GM19467 (cell line): Measurements from ENCODE around the gene HOMER2.
A peak's percentile ranks its signal among the peaks of the same experiment; 100 is the strongest.
"Not testable (repeated sequence)": the region's sequence is repeated elsewhere in the genome, so short reads cannot be mapped to it uniquely, and the experiment has no call there.

Experiments
- ATAC-seq: cut with Tn5 transposase; IDR thresholded peaks from one replicate; pipeline ENCODE4 v1.9.1; 2021; ENCODE audit warnings: mild to moderate bottlenecking, moderate library complexity; ENCODE audit not compliant: unreplicated experiment

Gene HOMER2

GRCh38 chr15:82838096-82838735, 114.3 kb downstream of the HOMER2 start:
- no peak for ATAC-seq

- ATAC-seq: no peak
These were observed 117.1 kb downstream of the HOMER2 start for GRCh38 chr15:82835391-82835917.

GRCh38 chr15:82833362-82833682, 119.2 kb downstream of the HOMER2 start:
- ATAC-seq: no peak

DNA sequence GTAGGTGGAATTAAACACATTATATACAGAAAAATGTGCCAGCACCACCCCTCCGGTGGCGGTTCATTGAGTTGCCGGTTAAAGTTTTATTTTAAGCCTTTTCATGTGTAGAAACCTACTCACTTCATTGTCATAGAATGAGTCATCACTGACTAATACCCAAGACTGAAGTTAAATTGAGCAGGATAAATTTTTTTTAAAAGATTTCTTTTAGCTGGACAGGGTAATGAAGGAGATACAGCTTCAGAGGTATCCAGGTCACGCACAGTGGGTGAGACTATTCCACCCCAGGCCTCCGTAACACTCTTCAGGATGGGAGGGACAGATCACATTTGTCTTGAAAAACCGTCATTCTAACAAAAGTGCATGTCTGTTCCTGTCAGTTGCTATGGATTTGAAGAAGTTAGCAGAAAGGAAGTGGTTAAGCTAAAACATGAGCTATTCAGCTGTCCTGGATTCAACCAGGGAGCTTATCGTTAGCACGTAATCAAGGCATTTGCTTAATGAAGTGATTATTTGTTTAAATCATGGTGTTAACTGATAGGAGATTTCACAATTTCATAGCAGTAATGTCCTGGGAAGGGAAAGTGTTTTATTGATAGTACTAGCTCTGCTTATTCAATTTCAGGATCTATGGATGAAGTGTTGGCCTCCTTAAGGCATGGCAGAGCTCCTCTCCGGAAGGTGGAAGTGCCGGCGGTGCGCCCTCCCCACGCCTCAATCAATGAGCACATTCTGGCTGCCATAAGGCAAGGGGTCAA, 119.7 kb downstream of the HOMER2 start:
- ATAC-seq: peak; percentile 83

DNA sequence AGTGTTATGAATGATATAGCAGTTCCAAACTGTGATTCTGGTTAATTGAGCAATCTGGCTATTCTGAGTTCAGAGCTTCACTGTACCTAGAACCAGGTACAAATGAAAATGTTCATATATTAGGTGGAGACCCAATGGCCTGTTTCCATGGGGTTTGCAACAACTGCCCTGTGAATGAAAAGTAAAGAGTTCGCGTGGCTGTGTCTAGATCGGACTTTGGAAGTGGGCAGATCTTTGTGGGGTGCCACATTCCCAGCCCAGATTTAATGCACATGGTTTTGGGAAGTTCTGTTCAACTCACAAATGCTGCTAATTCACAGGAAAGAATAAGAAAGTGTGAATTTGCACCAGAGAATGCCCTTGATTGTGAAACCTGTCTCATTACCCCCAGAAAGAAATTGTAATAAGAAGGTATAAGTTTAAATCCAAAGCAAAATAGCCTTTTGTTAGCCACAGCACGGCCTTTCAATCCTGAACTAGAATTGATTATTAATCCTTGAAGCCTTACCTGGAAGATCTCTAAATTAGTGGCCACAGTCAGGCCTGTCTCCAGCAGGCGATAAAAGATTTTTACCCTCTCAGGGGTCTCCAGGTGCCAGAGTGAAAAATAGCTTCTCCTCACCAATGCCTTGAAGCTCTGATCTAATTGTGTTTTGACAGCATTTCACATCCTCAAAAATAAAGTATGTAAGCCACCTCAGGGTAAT, 120.5 kb downstream of the HOMER2 start:
- ATAC-seq: no peak

GRCh38 chr15:82830427-82831173, 121.9 kb downstream of the HOMER2 start:
- ATAC-seq: no peak

DNA sequence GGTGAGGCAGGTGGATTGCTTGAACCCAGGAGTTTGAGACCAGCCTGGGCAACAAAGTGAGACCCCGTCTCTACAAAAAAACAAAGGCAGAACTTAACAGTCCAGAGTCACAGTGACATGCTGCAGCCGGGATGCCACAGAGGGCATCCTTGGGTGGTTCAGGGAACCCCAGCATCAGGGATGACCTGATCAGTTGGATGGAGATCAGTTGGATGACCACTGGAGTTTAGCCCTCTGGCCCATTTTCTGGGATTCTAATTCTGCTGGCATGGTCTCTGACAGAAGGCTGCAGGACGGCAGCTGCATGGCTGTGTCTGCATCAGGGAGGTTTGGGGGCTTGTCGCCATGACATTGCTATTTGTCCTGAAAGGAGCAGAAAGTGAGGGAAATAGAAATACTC, 123.3 kb downstream of the HOMER2 start:
- no peak for ATAC-seq

DNA sequence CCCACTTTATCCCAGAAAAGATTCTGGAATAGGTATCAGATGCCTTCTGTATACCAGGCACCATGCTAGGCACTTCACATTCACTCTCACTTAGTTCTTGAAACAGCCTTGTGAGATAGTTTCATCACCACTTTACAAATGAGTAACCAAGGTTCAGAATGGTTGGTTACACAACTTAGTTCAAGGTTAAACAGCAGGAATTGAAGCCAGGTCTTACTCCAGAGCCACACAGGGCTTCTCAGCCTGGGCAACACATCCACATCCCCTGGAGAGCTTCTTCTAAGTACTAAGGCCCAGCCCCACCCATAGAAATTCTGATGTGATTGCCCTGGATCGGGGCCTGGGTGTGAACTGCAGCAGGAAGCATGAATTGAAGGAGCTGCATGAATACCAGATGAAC, 124.4 kb downstream of the HOMER2 start:
- ATAC-seq: no peak

GRCh38 chr15:82823049-82823448, 129.5 kb downstream of the HOMER2 start:
- no peak for ATAC-seq

- ATAC-seq: not testable (repeated sequence)
These were observed 130.7 kb downstream of the HOMER2 start for GRCh38 chr15:82821851-82822250.

GRCh38 chr15:82821396-82821795, 131.1 kb downstream of the HOMER2 start:
- not testable (repeated sequence) for ATAC-seq

DNA sequence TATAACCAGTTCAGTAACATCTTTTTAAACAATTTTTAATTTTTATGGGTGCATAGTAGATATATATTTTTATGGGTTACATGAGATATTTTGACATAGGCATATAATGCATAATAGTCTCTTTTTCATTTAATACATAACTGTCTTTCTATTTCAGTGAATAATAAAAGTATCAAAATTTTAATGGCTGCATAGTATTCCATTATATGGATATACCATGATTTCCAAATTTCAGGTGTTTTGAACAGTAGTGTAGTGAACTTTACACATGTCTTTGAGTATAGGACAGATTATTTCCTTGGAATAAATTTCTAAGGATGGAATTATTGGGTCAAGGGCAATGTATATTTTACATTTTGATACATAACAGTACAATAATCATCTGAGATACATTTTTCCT, 132.4 kb downstream of the HOMER2 start:
- ATAC-seq: no peak

DNA sequence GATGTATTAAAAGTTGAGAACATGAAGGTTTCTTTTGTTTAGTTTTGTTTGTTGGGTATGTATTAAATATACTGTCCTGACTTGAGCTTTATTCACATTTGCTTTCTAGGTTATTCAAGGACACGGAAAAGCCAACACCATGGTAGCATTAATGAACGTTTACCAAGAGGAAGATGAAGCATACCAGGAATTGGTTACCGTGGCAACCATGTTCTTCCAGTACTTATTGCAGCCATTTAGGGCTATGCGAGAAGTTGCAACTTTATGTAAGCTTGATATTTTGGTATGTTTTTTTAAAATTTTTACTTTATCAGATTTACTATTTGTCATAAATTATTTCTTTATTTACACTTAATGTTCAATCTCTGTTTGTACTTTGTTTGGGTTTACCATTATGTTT, 139.5 kb downstream of the HOMER2 start:
- ATAC-seq: no peak

- ATAC-seq: no peak
These were observed 141.6 kb downstream of the HOMER2 start for GRCh38 chr15:82810890-82811426.

GRCh38 chr15:82810061-82810889, 142.2 kb downstream of the HOMER2 start:
- peak; percentile 13 for ATAC-seq

DNA sequence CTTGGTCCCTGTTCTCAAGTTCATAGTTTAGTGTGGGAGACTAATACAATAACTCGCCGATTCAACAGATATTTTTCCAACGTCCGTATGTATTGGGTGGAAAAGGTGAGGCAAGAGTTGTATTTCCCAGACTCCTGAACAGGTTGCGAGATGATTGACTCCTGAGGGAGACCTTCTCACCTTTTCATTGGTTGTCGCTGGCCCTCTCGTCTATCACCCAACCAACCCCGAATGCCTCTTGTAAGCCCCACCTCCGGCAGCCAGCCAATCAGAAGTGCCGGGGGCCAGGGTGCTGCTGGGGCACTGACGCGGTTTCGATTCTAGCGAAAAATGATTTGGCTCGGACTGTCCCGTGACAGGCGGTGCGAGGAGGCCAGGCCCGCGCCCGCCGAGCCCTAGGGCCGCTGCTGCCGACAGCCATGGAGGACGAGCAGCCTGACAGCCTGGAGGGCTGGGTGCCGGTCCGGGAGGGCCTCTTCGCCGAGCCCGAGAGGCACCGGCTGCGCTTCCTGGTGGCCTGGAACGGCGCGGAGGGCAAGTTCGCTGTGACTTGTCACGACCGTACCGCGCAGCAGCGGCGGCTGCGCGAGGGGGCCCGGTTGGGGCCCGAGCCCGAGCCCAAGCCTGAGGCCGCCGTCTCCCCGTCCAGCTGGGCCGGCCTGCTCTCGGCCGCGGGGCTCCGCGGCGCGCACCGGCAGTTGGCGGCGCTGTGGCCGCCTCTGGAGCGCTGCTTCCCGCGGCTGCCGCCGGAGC, 143.0 kb downstream of the HOMER2 start, which contains the start of gene WHAMM:
Gene WHAMM, plus strand, starts transcription at position 321 of the 753 bp plus-strand sequence. Its CDS starts 99 bp downstream, at position 420.
- peak; percentile 81 for ATAC-seq

GRCh38 chr15:82808634-82809041, 143.9 kb downstream of the HOMER2 start:
- ATAC-seq: no peak

GRCh38 chr15:82807920-82808633, 144.4 kb downstream of the HOMER2 start:
- ATAC-seq: no peak
